GM18858 (cell line): ENCODE measurements around the gene TEX2.

ENCODE experiments used
- ATAC-seq: cut with Tn5 transposase; IDR thresholded peaks from one replicate; pipeline ENCODE4 v1.9.1; 2021; ENCODE audit not compliant: unreplicated experiment

TEX2 gene

GRCh38 chr17:64162554-64162953 is 100.5 kb downstream of the TEX2 start:
- no peak for ATAC-seq

DNA sequence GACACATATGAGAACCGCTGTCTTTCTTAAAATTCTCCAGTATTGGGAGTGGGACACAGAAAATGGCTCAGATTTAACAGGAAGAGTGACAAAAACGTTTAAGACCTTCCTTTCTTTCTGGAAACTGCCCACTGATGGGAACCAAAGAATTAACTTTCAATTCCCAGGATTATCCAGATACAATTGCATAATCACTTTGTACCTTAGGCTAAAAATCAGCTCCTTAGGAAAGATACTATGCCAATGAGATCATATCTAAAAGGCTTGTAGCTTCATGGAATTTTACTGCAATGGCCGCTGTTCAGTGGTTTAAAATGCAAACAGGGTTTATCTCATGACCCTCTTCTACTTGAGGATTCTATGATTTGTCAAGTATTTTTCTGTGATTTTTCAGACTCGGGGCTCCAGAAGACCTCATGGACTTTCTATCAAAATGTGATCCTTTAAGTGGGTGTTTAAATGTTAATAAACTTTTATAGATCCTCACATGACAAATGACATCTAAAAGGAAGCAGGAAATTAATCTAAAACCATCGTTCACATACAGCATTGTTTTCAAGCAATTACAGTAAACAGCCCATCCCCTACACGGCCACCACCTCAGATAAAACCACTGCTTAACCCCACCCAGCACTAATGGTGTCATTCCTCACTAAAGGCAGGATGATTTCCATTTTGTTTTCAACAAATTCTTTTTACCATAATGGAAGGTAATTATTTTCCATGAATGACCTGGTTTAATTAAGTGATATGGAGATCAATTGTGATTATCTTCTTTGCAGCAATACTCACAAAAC is 101.5 kb downstream of the TEX2 start:
- no peak for ATAC-seq

GRCh38 chr17:64160378-64160777 is 102.7 kb downstream of the TEX2 start:
- no peak for ATAC-seq

GRCh38 chr17:64158831-64159590 is 104.0 kb downstream of the TEX2 start:
- no peak for ATAC-seq

DNA sequence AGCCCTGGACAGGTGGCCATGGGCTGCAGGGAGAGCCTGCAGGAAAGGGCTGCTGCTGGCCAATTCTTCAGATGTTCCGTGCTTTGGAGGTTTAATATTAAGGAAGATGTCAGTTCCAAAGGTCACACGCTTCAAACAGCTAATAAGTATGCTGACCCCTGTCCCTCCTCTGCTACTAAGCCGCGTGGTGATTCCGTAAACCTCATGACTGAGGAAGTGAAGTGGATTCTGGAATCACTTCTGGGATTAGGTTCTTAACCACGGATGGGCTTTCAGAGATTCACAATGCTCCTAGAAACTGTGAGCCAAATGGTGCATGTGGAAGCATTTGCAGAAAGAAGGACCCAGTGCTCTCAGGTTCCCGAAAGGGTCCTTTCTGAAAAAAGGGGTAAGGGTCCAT is 104.7 kb downstream of the TEX2 start:
- no peak for ATAC-seq

DNA sequence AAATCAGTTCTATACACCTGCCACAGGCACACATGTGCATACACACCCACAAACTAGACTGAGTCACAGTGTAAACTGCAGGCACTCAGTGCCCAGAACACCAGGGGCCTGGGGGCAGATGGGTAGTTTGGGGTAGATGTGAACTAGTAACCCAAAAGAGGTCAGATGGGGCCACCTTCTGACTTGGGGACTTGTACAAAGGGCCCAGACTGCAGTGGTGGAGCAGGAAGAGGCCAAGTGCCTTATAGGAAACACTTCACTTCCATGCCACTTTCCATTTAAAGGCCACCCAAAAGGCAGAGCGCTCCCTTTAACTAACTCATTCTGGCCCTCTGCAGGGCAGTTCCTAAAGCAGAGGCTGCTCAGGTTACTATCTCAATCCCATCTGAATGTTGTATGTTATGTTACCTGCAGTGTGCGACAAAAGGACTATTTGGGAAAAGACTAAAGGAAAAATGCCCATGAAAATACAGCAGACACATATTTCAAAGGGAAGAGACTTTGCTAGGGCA is 105.3 kb downstream of the TEX2 start:
- ATAC-seq, result no peak

DNA sequence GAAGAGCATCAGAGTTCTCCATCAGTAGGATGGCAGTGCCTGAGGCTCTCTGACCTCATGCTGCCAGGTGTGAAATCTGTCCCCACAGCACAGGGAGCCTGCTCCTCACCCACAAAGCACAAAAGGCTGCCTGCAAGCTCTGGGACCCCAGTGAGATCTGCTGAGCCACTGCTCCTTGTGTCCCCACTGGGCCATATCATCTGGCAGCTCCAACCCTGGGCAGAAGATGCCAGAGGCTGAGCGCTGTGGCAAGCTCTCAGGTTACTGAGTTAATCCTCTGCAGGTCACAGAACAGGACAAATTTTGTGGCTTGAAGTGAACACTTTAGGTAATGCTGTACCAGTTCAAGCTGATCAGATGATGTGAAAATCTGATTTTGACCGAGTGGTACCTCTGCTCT is 106.4 kb downstream of the TEX2 start:
- no peak for ATAC-seq

DNA sequence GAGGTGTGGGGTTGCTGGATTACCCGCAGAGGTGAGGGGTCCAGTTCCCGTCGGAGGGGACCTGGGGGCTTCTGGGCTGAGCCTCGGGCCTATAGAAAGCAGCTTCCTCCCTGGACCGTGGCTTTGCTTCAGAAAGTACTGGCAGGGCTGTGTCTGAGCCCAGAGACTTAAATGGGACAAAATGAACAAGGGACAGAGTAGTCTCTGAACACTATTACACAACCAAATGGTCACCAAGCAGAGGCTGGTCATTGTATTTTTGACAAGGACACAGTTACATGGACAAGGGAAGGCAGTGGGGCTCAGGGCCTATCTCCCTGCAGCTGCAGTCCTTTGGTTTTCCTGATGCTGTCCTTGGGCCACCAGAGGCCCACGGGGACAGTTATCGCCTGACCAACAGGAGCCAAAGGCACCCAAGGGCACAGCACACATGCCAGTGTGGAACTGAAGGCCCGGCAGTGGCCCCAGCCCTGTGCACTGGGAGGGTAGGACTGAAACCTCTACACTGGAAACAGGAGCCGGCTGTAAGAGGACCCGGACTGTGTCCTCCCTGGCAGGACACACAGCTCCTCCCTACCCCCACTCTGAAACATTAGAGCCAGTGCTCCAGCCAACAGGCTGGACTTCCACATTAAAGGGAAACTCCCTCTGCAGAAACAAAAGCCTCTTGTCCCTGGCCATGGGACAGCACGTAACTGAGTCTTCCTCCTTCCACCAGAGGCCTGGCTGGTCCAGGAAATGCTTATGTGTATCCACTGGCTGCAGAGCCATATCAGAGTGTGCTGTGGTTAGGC is 107.1 kb downstream of the TEX2 start:
- ATAC-seq, result no peak

- ATAC-seq, result no peak
Observed at GRCh38 chr17:64155129-64155528, 107.9 kb downstream of the TEX2 start.

GRCh38 chr17:64154717-64155116 is 108.3 kb downstream of the TEX2 start:
- ATAC-seq, result no peak

DNA sequence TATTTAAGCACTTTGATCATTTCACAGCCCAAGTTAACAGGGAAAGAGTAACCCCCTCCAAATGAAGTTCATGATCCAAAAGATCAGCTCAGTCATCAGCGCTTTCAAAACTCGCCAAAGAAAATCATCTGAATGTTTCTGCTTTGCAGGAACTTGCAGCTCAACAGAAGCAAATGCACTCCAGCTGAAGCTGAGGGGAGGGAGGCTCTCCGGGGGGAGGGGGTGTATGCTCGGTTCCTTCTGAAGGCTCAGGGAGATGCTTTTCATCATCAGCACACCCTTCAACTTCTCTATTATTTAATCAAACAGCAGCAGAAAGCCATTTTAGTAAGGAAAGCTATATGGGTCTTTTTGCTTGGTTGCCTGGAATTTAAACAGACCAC is 108.8 kb downstream of the TEX2 start:
- ATAC-seq, result no peak

DNA sequence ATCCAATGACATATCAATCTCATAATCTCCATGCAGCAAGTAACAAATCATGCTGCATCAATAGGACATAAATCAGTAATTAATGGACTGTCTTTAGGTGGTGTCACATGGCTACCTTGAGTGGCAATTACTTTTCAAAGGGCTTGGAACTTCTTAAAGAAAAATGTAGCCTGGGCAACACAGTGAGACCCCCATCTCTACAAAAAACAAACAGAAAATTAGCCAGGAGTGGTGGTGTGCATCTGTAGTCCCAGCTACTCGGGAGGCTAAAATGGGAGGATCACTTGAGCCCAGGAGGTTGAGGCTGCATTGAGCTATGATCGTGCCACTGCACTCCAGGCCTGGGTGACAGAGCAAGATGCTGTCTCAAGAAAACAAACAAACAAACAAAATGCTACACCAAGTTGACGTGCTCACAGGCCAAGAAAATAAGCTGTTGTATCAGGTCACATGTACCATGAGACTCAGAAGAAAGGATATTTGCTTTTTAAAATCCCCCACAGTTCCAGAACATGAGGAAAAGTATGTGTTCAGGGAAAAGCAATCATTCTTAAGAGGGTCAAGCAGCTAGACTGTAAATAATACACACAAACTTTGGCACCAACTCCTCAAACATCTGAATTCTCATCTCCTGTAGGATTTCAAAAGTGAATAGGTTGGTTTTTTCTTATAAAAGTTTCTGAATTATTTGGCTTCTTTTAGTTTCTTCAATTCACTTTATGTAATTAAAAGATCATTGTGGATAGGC is 109.3 kb downstream of the TEX2 start:
- no peak for ATAC-seq

DNA sequence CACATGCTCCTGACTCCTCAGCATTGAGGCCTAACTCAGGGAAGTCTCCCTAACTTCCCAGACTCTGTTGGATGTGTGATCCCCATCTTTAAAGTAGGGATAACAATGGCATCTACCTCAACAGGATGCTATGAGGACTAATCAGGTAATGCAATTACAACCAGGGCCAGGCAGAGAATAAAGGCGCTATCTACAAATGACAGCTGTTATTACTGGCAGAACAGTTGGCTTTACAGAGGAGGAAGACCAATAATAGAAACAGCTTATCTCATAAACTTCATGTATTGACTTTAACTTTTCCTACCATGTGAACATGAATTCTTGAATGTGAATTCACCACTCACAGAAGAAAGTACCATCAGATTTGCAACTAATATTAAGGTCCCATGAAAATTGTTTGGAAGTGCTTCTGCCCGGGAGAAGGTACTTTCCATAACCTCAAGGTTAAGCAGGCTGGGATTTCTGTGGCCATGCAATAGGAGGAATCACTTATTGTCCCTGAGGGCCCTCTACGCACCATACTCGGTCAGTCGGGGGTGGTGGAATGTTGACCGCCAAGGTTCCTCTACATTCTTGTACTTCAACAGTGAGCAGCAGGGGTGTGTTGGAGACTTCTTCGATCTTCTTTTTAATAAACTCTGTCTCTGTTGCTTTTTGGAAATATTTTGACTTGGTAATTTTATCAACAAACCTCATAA is 110.5 kb downstream of the TEX2 start:
- no peak for ATAC-seq

- ATAC-seq, result no peak
Observed at GRCh38 chr17:64151016-64151368, 112.1 kb downstream of the TEX2 start.

GRCh38 chr17:64150237-64151015 is 112.6 kb downstream of the TEX2 start:
- ATAC-seq, result no peak

- no peak for ATAC-seq
Observed at GRCh38 chr17:64149196-64149595, 113.9 kb downstream of the TEX2 start.

DNA sequence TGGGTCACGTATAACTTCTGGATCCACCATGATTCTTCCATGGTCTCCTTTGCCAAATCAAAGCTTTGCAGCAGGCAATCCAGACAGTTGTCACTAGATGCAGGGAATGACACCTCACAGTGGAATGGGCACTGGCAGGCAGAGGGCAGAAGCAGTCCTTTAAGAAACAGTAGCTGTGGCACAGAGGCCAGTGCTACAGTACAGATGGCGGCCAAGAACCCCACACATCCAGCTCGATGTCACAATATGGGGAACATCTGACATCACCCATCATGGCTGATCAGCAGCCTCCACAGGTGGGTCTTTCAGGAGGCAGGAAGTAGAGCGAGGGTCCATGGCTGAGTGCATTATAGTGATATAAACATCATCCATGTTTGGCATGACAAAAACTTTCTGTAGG is 114.4 kb downstream of the TEX2 start:
- ATAC-seq, result no peak

- ATAC-seq, result no peak
Observed at GRCh38 chr17:64148017-64148631, 114.9 kb downstream of the TEX2 start.
